IMR-90 (cell line): Measurements from ENCODE around the gene ACOX1. TPM values are rescaled to one million over a fixed set of nuclear protein-coding genes. Genes with fewer than 3 reads are reported as not detected.

Experiments
- ATAC-seq: fragments of 200-7000 bp; cut with Tn5 transposase; 2 replicates; pipeline ENCODE4 v1.9.1; 2020; ENCODE audit warnings: low read depth, mild to moderate bottlenecking, moderate library complexity
- BruUV-seq: library from RNA; stranded (reverse); fragments of 400-500 nt; replicated peaks from 2 replicates; lab custom pipeline; 2021; lab: Mats Ljungman, UMichigan
- CTCF ChIA-PET: fragments of 300-600 bp; formaldehyde crosslinking; extraction: SDS; loops from one replicate; lab custom pipeline; 2021; ENCODE audit warnings: antibody characterized with exemption; lab: Yijun Ruan, JAX
- POLR2A ChIA-PET: fragments of 300-600 bp; sonication (Branson Sonifier 250); formaldehyde crosslinking; loops from one replicate; lab custom pipeline; 2022; ENCODE audit warnings: antibody characterized with exemption; ENCODE audit not compliant: unreplicated experiment; lab: Charles Lee
- DNase-seq: peaks from one replicate; pipeline ENCODE4 v3.0.0; 2013
- H2AFZ ChIP-seq: replicated peaks from 2 replicates; pipeline ENCODE3; 2013; ENCODE audit warnings: low read length, mild to moderate bottlenecking; ENCODE audit not compliant: poor library complexity
- H2AK5ac ChIP-seq: 2 replicates; pipeline ENCODE4 v1.6.1; 2013; ENCODE audit warnings: low read depth, low read length, inconsistent platforms
- H2AK9ac ChIP-seq: replicated peaks from 2 replicates; pipeline ENCODE3; 2013; ENCODE audit warnings: mild to moderate bottlenecking, low read depth, low read length, moderate library complexity; ENCODE audit not compliant: poor library complexity
- H2BK120ac ChIP-seq: 2 replicates; pipeline ENCODE4 v1.6.1; 2013; ENCODE audit warnings: low read depth, low read length, inconsistent platforms
- H2BK15ac ChIP-seq: 3 replicates; pipeline ENCODE4 v1.6.1; 2013; ENCODE audit warnings: low read depth, low read length, inconsistent platforms
- H2BK20ac ChIP-seq: 2 replicates; pipeline ENCODE4 v1.6.1; 2013; ENCODE audit warnings: low read depth, mild to moderate bottlenecking, inconsistent platforms, low read length, moderate library complexity
- H2BK5ac ChIP-seq: 2 replicates; pipeline ENCODE4 v1.6.1; 2013; ENCODE audit warnings: mild to moderate bottlenecking, low read depth, low read length, inconsistent platforms; ENCODE audit not compliant: poor library complexity, severe bottlenecking
- H3K14ac ChIP-seq: replicated peaks from 2 replicates; pipeline ENCODE4 v1.6.1; 2013; ENCODE audit warnings: low read depth, low read length, inconsistent platforms
- H3K18ac ChIP-seq: 2 replicates; pipeline ENCODE4 v1.6.1; 2013; ENCODE audit warnings: low read depth, low read length, control low read depth
- H3K23ac ChIP-seq: 2 replicates; pipeline ENCODE4 v1.6.1; 2013; ENCODE audit warnings: low read depth, low read length, inconsistent platforms
- H3K27ac ChIP-seq: 2 replicates; pipeline ENCODE4 v1.5.1; 2013; ENCODE audit warnings: mild to moderate bottlenecking, control low read depth, low read length; ENCODE audit not compliant: insufficient read depth
- H3K27me3 ChIP-seq: 2 replicates; pipeline ENCODE4 v1.6.1; 2013; ENCODE audit warnings: low read length; ENCODE audit not compliant: control insufficient read depth, insufficient read depth
- H3K36me3 ChIP-seq: 2 replicates; pipeline ENCODE4 v1.6.1; 2013; ENCODE audit warnings: low read length, mixed read lengths; ENCODE audit not compliant: control insufficient read depth, insufficient read depth
- H3K4ac ChIP-seq: 2 replicates; pipeline ENCODE4 v1.6.1; 2013; ENCODE audit warnings: low read depth, low read length, inconsistent platforms
- H3K4me1 ChIP-seq: 2 replicates; pipeline ENCODE4 v1.6.1; 2013; ENCODE audit warnings: low read length, mixed read lengths; ENCODE audit not compliant: control insufficient read depth, insufficient read depth
- H3K4me2 ChIP-seq: 2 replicates; pipeline ENCODE4 v1.6.1; 2013; ENCODE audit warnings: low read depth, mild to moderate bottlenecking, control low read depth, low read length, moderate library complexity
- H3K4me3 ChIP-seq: 2 replicates; pipeline ENCODE4 v1.5.1; 2013; ENCODE audit warnings: low read depth, mild to moderate bottlenecking, control low read depth, low read length, moderate library complexity; ENCODE audit not compliant: insufficient read depth
- H3K56ac ChIP-seq: 2 replicates; pipeline ENCODE4 v1.6.1; 2013; ENCODE audit warnings: low read length, inconsistent platforms; ENCODE audit not compliant: insufficient read depth; ENCODE audit errors: extremely low read depth
- H3K79me1 ChIP-seq, 2 experiments: 2 replicates each; pipeline ENCODE4 v1.6.1; 2013; ENCODE audit warnings: low read length in 2 of 2, inconsistent platforms in 1 of 2, low read depth in 1 of 2
- H3K9ac ChIP-seq: 2 replicates; pipeline ENCODE4 v1.6.1; 2013; ENCODE audit warnings: low read depth, low read length, control low read depth
- H3K9me1 ChIP-seq: 2 replicates; pipeline ENCODE4 v1.6.1; 2013; ENCODE audit warnings: low read length, inconsistent platforms; ENCODE audit not compliant: insufficient read depth
- H3K9me3 ChIP-seq: 2 replicates; pipeline ENCODE4 v1.6.1; 2013; ENCODE audit warnings: low read length; ENCODE audit not compliant: control insufficient read depth, insufficient read depth
- H4K20me1 ChIP-seq: 2 replicates; pipeline ENCODE4 v1.6.1; 2013; ENCODE audit warnings: low read length, inconsistent platforms; ENCODE audit not compliant: insufficient read depth
- H4K5ac ChIP-seq: 2 replicates; pipeline ENCODE4 v1.6.1; 2013; ENCODE audit warnings: mild to moderate bottlenecking, low read depth, low read length, control low read depth
- H4K8ac ChIP-seq, 2 experiments: 2 replicates each; pipeline ENCODE4 v1.6.1; 2013; ENCODE audit warnings: low read depth in 2 of 2, low read length in 2 of 2, control low read depth in 1 of 2, inconsistent platforms in 1 of 2
- H4K91ac ChIP-seq: 2 replicates; pipeline ENCODE4 v1.6.1; 2013; ENCODE audit warnings: low read depth, low read length, inconsistent platforms; ENCODE audit not compliant: insufficient read depth
- BHLHE40 ChIP-seq: fragments of 150-350 bp; IDR thresholded peaks from 2 replicates; pipeline ENCODE4 v1.6.1; 2016; ENCODE audit warnings: mild to moderate bottlenecking, low read depth, low read length
- CEBPB ChIP-seq: IDR thresholded peaks from 2 replicates; pipeline ENCODE4 v1.6.1; 2012; ENCODE audit warnings: low read depth, low read length, improper control_type of control experiment
- CHD1 ChIP-seq: IDR thresholded peaks from 2 replicates; pipeline ENCODE4 v1.6.1; 2012; ENCODE audit warnings: low read depth, low read length, improper control_type of control experiment
- MAFK ChIP-seq: IDR thresholded peaks from 2 replicates; pipeline ENCODE4 v1.6.1; 2012; ENCODE audit warnings: low read depth, low read length, improper control_type of control experiment
- MAZ ChIP-seq: IDR thresholded peaks from 2 replicates; pipeline ENCODE4 v1.6.1; 2012; ENCODE audit warnings: low read depth, mild to moderate bottlenecking, low read length, improper control_type of control experiment, moderate library complexity, borderline replicate concordance
- MXI1 ChIP-seq: IDR thresholded peaks from 2 replicates; pipeline ENCODE4 v1.6.1; 2012; ENCODE audit warnings: low read depth, mild to moderate bottlenecking, low read length, moderate library complexity, borderline replicate concordance
- NFE2L2 ChIP-seq: fragments of 150-350 bp; IDR thresholded peaks from 2 replicates; pipeline ENCODE4 v1.6.1; 2016; ENCODE audit warnings: low read depth, mild to moderate bottlenecking, low read length
- POLR2A ChIP-seq: IDR thresholded peaks from 2 replicates; pipeline ENCODE4 v1.6.1; 2012; ENCODE audit warnings: mild to moderate bottlenecking, low read depth, low read length
- RAD21 ChIP-seq: IDR thresholded peaks from 2 replicates; pipeline ENCODE4 v1.6.1; 2012; ENCODE audit warnings: low read length, improper control_type of control experiment
- RCOR1 ChIP-seq: IDR thresholded peaks from 2 replicates; pipeline ENCODE4 v1.6.1; 2012; ENCODE audit warnings: mild to moderate bottlenecking, low read length, improper control_type of control experiment; ENCODE audit not compliant: insufficient replicate concordance
- RFX5 ChIP-seq: IDR thresholded peaks from 2 replicates; pipeline ENCODE4 v1.8.0; 2012; ENCODE audit warnings: low read depth, mild to moderate bottlenecking, low read length, moderate library complexity
- SMC3 ChIP-seq: fragments of 150-350 bp; IDR thresholded peaks from 2 replicates; pipeline ENCODE4 v1.6.1; 2016; ENCODE audit warnings: low read depth, mild to moderate bottlenecking, antibody characterized with exemption, low read length, moderate library complexity
- WGBS, 2 experiments: methylation state at CpG; one replicate each; pipeline versions ENCODE4 v1.1.5 to v1.1.7; 2013; ENCODE audit warnings: missing lambda C conversion rate in 2 of 2; ENCODE audit not compliant: insufficient read length in 1 of 2; ENCODE audit errors: extremely low coverage in 2 of 2; 5-methylcytosine and 5-hydroxymethylcytosine counted together
- dilution Hi-C: fragments of 300-500 bp; cut with HindIII; formaldehyde crosslinking; loops from one replicate; pipeline ENCODE4 v1.14.3; 2018; ENCODE audit warnings: low sequenced_read_pairs; ENCODE audit not compliant: unreplicated experiment
- in situ Hi-C: fragments of 300-500 bp; cut with MboI; formaldehyde crosslinking; loops from 3 replicates; pipeline ENCODE4 v1.14.3; 2019; ENCODE audit warnings: low sequenced_read_pairs, inconsistent platforms, mixed read lengths
- intact Hi-C: fragments of 100-400 bp; cut with micrococcal nuclease; formaldehyde crosslinking; loops from 2 replicates; pipeline ENCODE4 v1.10.0; 2022
- polyA plus RNA-seq, 3 experiments: library from polyadenylated mRNA; depleted of rRNA; stranded (reverse); fragments of >200 nt; gene quantifications; 2 replicates each; pipeline ENCODE4 v1.2.3, GENCODE V29; 2012; ENCODE audit warnings: low replicate concordance in 1 of 3
- total RNA-seq: library from RNA; depleted of rRNA; stranded (reverse); fragments of >200 nt; gene quantifications from 2 replicates; pipeline ENCODE4 v1.2.3, GENCODE V29; 2012
- TF ChIP-seq, protein P1 (sequence below): conservative IDR thresholded peaks from 2 replicates; pipeline ENCODE4 v1.5.1; 2012; ENCODE audit warnings: mild to moderate bottlenecking, low read depth, low read length, improper control_type of control experiment
- TF ChIP-seq, protein P2 (sequence below): fragments of 150-350 bp; IDR thresholded peaks from 2 replicates; pipeline ENCODE4 v1.6.1; 2016; ENCODE audit warnings: low read depth, mild to moderate bottlenecking, low read length, moderate library complexity, borderline replicate concordance
- TF ChIP-seq, protein P3 (sequence below): fragments of 150-350 bp; IDR thresholded peaks from 2 replicates; pipeline ENCODE4 v1.6.1; 2017; ENCODE audit warnings: mild to moderate bottlenecking, antibody characterized with exemption, low read length, low read depth

The ACOX1 gene
- total and polyA plus RNA-seq, 2 of the 4 experiments (the other 2 are of a cell fraction), result 16.1 to 94.8 TPM

DNA sequence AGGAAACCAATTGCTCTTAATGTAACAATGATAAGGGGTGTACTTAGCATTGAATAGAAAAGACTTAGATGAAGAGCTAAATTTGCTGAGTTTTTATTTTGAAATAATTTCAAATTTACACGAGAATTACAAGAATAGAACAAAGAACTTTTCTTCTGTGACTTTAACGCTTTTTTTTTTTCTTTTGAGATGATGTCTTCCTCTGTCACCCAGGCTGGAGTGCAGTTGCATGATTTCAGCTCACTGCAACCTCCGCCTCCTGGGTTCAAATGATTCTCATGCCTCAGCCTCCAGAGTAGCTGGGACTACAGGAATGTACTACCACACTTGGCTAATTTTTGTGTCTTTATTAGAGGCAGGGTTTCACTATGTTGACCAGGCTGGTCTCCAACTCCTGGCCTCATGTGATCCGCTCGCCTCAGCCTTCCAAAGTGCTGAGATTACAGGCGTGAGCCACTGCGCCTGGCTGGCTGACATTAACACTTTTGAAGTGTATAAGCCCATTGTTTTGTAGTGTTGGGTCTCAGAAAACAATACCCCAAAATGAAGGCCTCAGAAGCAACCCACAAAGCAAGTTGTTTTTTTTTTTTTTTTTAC lies 2.2 kb upstream of the ACOX1 start:
- CTCF ChIA-PET, result interaction anchor here (0.6 kb wide), 1 partner anchor 40 kb away, joined by 4 read pairs; no protein-coding TSS in a partner anchor
- Histone ChIP-seq H3K23ac (no peak overlapping the region), H2BK20ac (no peak overlapping the region), H3K9me1 (peaks cover 22% of the 10 kb centered on the region), H3K27ac (no peak overlapping the region), H4K5ac (no peak overlapping the region), H3K4ac (no peak overlapping the region; the same call in 1 of the 2 replicates), H2AK5ac (no peak overlapping the region; the same call in 1 of the 2 replicates), H3K79me1 (peaks cover 33 to 71% of the 10 kb centered on the region in 2 experiments), H3K4me2 (no peak overlapping the region), H2BK5ac (no peak overlapping the region), H2AFZ (no peak overlapping the region), H4K20me1 (0 out of 2 replicates have a peak, but pooled peaks cover 3% of the 10 kb centered on the region), H3K18ac (no peak overlapping the region), H4K8ac (no peak overlapping the region), H3K36me3 (0 out of 2 replicates have a peak, but pooled peaks cover 3% of the 10 kb centered on the region), H4K91ac (no peak overlapping the region), H3K27me3 (no peaks in the 10 kb centered on the region), H3K4me1 (peaks cover 7% of the 10 kb centered on the region; the same call in 1 of the 2 replicates), H3K9ac (no peak overlapping the region), H3K14ac (no peak overlapping the region), H3K9me3 (no peaks in the 10 kb centered on the region), H2AK9ac (no peak overlapping the region), H3K56ac (no peak overlapping the region), H2BK15ac (no peak overlapping the region), H2BK120ac (no peak overlapping the region), H3K4me3 (no peak overlapping the region)
- intact Hi-C loops, result no loop called here
- ATAC-seq, result no peak
- in situ Hi-C loops, result no loop called here
- WGBS, 2 experiments, result 95% methylated on average over 4 of the region's 7 CpGs; no CpG with 5 or more reads in 1 of the 2 experiments
- POLR2A ChIA-PET, result no interaction called here
- TF ChIP-seq BHLHE40 (no peak), POLR2A (no peak), RAD21 (no peak), SMC3 (no peak), MXI1 (no peak), MAFK (no peak), RCOR1 (no peak), MAZ (no peak), RFX5 (no peak), NFE2L2 (no peak), CHD1 (no peak), CEBPB (no peak)
- TF ChIP-seq, protein P1, sequence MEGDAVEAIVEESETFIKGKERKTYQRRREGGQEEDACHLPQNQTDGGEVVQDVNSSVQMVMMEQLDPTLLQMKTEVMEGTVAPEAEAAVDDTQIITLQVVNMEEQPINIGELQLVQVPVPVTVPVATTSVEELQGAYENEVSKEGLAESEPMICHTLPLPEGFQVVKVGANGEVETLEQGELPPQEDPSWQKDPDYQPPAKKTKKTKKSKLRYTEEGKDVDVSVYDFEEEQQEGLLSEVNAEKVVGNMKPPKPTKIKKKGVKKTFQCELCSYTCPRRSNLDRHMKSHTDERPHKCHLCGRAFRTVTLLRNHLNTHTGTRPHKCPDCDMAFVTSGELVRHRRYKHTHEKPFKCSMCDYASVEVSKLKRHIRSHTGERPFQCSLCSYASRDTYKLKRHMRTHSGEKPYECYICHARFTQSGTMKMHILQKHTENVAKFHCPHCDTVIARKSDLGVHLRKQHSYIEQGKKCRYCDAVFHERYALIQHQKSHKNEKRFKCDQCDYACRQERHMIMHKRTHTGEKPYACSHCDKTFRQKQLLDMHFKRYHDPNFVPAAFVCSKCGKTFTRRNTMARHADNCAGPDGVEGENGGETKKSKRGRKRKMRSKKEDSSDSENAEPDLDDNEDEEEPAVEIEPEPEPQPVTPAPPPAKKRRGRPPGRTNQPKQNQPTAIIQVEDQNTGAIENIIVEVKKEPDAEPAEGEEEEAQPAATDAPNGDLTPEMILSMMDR, result no peak
- TF ChIP-seq, protein P2, sequence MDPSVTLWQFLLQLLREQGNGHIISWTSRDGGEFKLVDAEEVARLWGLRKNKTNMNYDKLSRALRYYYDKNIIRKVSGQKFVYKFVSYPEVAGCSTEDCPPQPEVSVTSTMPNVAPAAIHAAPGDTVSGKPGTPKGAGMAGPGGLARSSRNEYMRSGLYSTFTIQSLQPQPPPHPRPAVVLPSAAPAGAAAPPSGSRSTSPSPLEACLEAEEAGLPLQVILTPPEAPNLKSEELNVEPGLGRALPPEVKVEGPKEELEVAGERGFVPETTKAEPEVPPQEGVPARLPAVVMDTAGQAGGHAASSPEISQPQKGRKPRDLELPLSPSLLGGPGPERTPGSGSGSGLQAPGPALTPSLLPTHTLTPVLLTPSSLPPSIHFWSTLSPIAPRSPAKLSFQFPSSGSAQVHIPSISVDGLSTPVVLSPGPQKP, result no peak
- TF ChIP-seq, protein P3, sequence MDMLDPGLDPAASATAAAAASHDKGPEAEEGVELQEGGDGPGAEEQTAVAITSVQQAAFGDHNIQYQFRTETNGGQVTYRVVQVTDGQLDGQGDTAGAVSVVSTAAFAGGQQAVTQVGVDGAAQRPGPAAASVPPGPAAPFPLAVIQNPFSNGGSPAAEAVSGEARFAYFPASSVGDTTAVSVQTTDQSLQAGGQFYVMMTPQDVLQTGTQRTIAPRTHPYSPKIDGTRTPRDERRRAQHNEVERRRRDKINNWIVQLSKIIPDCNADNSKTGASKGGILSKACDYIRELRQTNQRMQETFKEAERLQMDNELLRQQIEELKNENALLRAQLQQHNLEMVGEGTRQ, result no peak
- no TSS peak for BruUV-seq
- no peak for DNase-seq
- dilution Hi-C loops, result no loop called here
